Measurements from ENCODE around the gene PHF14.
"Not testable (repeated sequence)": the region's sequence is repeated elsewhere in the genome, so short reads cannot be mapped to it uniquely, and the experiment has no call there.

Gene PHF14

GRCh38 chr7:10973061-10973941, at the start of gene PHF14:
PHF14 (plus strand) TSS chr7:10973872; CDS start chr7:10974324, 452 bp downstream.
- no peaks in the 10 kb centered on the region for H3K27me3 ChIP-seq (ENCODE audit: insufficient read depth, low read length)

GRCh38 chr7:10924370-10924769, 49.3 kb upstream of the PHF14 start:
- H3K36me3 ChIP-seq (ENCODE audit: insufficient read depth, low read depth, low read length) = no peaks in the 10 kb centered on the region

More at GRCh38 chr7:10973061-10973941, at the start of gene PHF14:
- Histone ChIP-seq H3K4me3 (ENCODE audit: low read length) (peak within 1 kb of the TSS; percentile 86), H3K4me1 (ENCODE audit: insufficient read depth, low read length) (peaks cover 9% of the 10 kb centered on the region; the same call in 1 of the 2 replicates), H3K9me3 (ENCODE audit: insufficient read depth, low read depth, low read length) (no peaks in the 10 kb centered on the region), H3K36me3 (ENCODE audit: insufficient read depth, low read depth, low read length) (peaks cover 20% of the 10 kb centered on the region; the same call in 1 of the 2 replicates), H3K9ac (ENCODE audit: low read depth, low read length) (peak within 1 kb of the TSS; percentile 88), H3K27ac (ENCODE audit: low read length) (peak within 1 kb of the TSS; percentile 77)

GRCh38 chr7:10928203-10928602, 45.5 kb upstream of the PHF14 start:
- H3K36me3 ChIP-seq (ENCODE audit: insufficient read depth, low read depth, low read length) = peaks cover 17% of the 10 kb centered on the region
- H3K27me3 ChIP-seq (ENCODE audit: insufficient read depth, low read length) = not testable (repeated sequence)

More at GRCh38 chr7:10924370-10924769, 49.3 kb upstream of the PHF14 start:
- Histone ChIP-seq H3K9ac (ENCODE audit: low read depth, low read length) (no peak overlapping the region), H3K9me3 (ENCODE audit: insufficient read depth, low read depth, low read length) (no peaks in the 10 kb centered on the region), H3K27ac (ENCODE audit: low read length) (no peak overlapping the region), H3K4me3 (ENCODE audit: low read length) (no peak overlapping the region), H3K27me3 (ENCODE audit: insufficient read depth, low read length) (no peaks in the 10 kb centered on the region), H3K4me1 (ENCODE audit: insufficient read depth, low read length) (no peaks in the 10 kb centered on the region)

GRCh38 chr7:10930551-10930950, 43.1 kb upstream of the PHF14 start:
- H3K36me3 ChIP-seq (ENCODE audit: insufficient read depth, low read depth, low read length) = peaks cover 40% of the 10 kb centered on the region
- no peak overlapping the region for H3K9ac ChIP-seq (ENCODE audit: low read depth, low read length)
- H3K4me3 ChIP-seq (ENCODE audit: low read length) = no peak overlapping the region
- H3K4me1 ChIP-seq (ENCODE audit: insufficient read depth, low read length) = peaks cover 6% of the 10 kb centered on the region; the same call in 1 of the 2 replicates
- no peaks in the 10 kb centered on the region for H3K27me3 ChIP-seq (ENCODE audit: insufficient read depth, low read length)
- H3K27ac ChIP-seq (ENCODE audit: low read length) = no peak overlapping the region
- no peaks in the 10 kb centered on the region for H3K9me3 ChIP-seq (ENCODE audit: insufficient read depth, low read depth, low read length)

More at GRCh38 chr7:10928203-10928602, 45.5 kb upstream of the PHF14 start:
- not testable (repeated sequence) for H3K9me3 ChIP-seq (ENCODE audit: insufficient read depth, low read depth, low read length); H3K27ac ChIP-seq (ENCODE audit: low read length); H3K9ac ChIP-seq (ENCODE audit: low read depth, low read length); H3K4me1 ChIP-seq (ENCODE audit: insufficient read depth, low read length); H3K4me3 ChIP-seq (ENCODE audit: low read length)

GRCh38 chr7:10931161-10931560, 42.5 kb upstream of the PHF14 start:
- H3K27ac ChIP-seq (ENCODE audit: low read length) = no peak overlapping the region

GRCh38 chr7:10934292-10934691, 39.4 kb upstream of the PHF14 start:
- H3K36me3 ChIP-seq (ENCODE audit: insufficient read depth, low read depth, low read length) = peaks cover 73% of the 10 kb centered on the region
- H3K9ac ChIP-seq (ENCODE audit: low read depth, low read length) = no peak overlapping the region
- H3K27ac ChIP-seq (ENCODE audit: low read length) = no peak overlapping the region

More at GRCh38 chr7:10931161-10931560, 42.5 kb upstream of the PHF14 start:
- Histone ChIP-seq H3K9ac (ENCODE audit: low read depth, low read length) (no peak overlapping the region), H3K4me3 (ENCODE audit: low read length) (no peak overlapping the region), H3K9me3 (ENCODE audit: insufficient read depth, low read depth, low read length) (no peaks in the 10 kb centered on the region), H3K4me1 (ENCODE audit: insufficient read depth, low read length) (peaks cover 6% of the 10 kb centered on the region; the same call in 1 of the 2 replicates), H3K27me3 (ENCODE audit: insufficient read depth, low read length) (no peaks in the 10 kb centered on the region), H3K36me3 (ENCODE audit: insufficient read depth, low read depth, low read length) (peaks cover 46% of the 10 kb centered on the region)

GRCh38 chr7:10939237-10939910, 34.3 kb upstream of the PHF14 start:
- Histone ChIP-seq H3K27me3 (ENCODE audit: insufficient read depth, low read length) (no peaks in the 10 kb centered on the region), H3K4me3 (ENCODE audit: low read length) (peak overlapping the region; percentile 93), H3K9me3 (ENCODE audit: insufficient read depth, low read depth, low read length) (no peaks in the 10 kb centered on the region), H3K4me1 (ENCODE audit: insufficient read depth, low read length) (peaks cover 7% of the 10 kb centered on the region; the same call in 1 of the 2 replicates), H3K27ac (ENCODE audit: low read length) (peak overlapping the region; percentile 94), H3K36me3 (ENCODE audit: insufficient read depth, low read depth, low read length) (peaks cover 44% of the 10 kb centered on the region), H3K9ac (ENCODE audit: low read depth, low read length) (peak overlapping the region; percentile 96)

More at GRCh38 chr7:10934292-10934691, 39.4 kb upstream of the PHF14 start:
- Histone ChIP-seq H3K4me1 (ENCODE audit: insufficient read depth, low read length) (peaks cover 12% of the 10 kb centered on the region; the same call in 1 of the 2 replicates), H3K27me3 (ENCODE audit: insufficient read depth, low read length) (no peaks in the 10 kb centered on the region), H3K4me3 (ENCODE audit: low read length) (no peak overlapping the region), H3K9me3 (ENCODE audit: insufficient read depth, low read depth, low read length) (no peaks in the 10 kb centered on the region)

- Histone ChIP-seq H3K36me3 (ENCODE audit: insufficient read depth, low read depth, low read length) (peaks cover 37% of the 10 kb centered on the region), H3K9ac (ENCODE audit: low read depth, low read length) (peak overlapping the region; percentile 96), H3K27ac (ENCODE audit: low read length) (peak overlapping the region; percentile 94), H3K4me3 (ENCODE audit: low read length) (peak overlapping the region; percentile 93), H3K9me3 (ENCODE audit: insufficient read depth, low read depth, low read length) (no peaks in the 10 kb centered on the region), H3K4me1 (ENCODE audit: insufficient read depth, low read length) (peaks cover 7% of the 10 kb centered on the region; the same call in 1 of the 2 replicates), H3K27me3 (ENCODE audit: insufficient read depth, low read length) (no peaks in the 10 kb centered on the region)
Measured at GRCh38 chr7:10939911-10940703, 33.6 kb upstream of the PHF14 start.

- H3K9ac ChIP-seq (ENCODE audit: low read depth, low read length) = peak overlapping the region; percentile 96
- peak overlapping the region; percentile 93 for H3K4me3 ChIP-seq (ENCODE audit: low read length)
- H3K36me3 ChIP-seq (ENCODE audit: insufficient read depth, low read depth, low read length) = peaks cover 29% of the 10 kb centered on the region
- H3K4me1 ChIP-seq (ENCODE audit: insufficient read depth, low read length) = peaks cover 7% of the 10 kb centered on the region; the same call in 1 of the 2 replicates
- peak overlapping the region; percentile 39 for H3K27ac ChIP-seq (ENCODE audit: low read length)
- no peaks in the 10 kb centered on the region for H3K27me3 ChIP-seq (ENCODE audit: insufficient read depth, low read length)
- no peaks in the 10 kb centered on the region for H3K9me3 ChIP-seq (ENCODE audit: insufficient read depth, low read depth, low read length)
Measured at GRCh38 chr7:10940704-10941355, 32.8 kb upstream of the PHF14 start.

GRCh38 chr7:10950494-10950893, 23.2 kb upstream of the PHF14 start:
- H3K9ac ChIP-seq (ENCODE audit: low read depth, low read length) = no peak overlapping the region
- no peaks in the 10 kb centered on the region for H3K36me3 ChIP-seq (ENCODE audit: insufficient read depth, low read depth, low read length)

More at GRCh38 chr7:10950494-10950893, 23.2 kb upstream of the PHF14 start:
- no peaks in the 10 kb centered on the region for H3K4me1 ChIP-seq (ENCODE audit: insufficient read depth, low read length)
- no peak overlapping the region for H3K4me3 ChIP-seq (ENCODE audit: low read length)
- no peaks in the 10 kb centered on the region for H3K27me3 ChIP-seq (ENCODE audit: insufficient read depth, low read length)
- H3K9me3 ChIP-seq (ENCODE audit: insufficient read depth, low read depth, low read length) = peaks cover 19% of the 10 kb centered on the region
- H3K27ac ChIP-seq (ENCODE audit: low read length) = no peak overlapping the region
